ENCODE results near the gene TMEM115. TPM values are rescaled to one million over a fixed set of nuclear protein-coding genes. Genes with fewer than 3 reads are reported as not detected.

TMEM115 gene
- total and polyA plus RNA-seq, 2 of the 13 experiments (the other 11 are each of a cell fraction or from before 2014, with no cell fraction given) = 22.1 to 30.7 TPM

DNA sequence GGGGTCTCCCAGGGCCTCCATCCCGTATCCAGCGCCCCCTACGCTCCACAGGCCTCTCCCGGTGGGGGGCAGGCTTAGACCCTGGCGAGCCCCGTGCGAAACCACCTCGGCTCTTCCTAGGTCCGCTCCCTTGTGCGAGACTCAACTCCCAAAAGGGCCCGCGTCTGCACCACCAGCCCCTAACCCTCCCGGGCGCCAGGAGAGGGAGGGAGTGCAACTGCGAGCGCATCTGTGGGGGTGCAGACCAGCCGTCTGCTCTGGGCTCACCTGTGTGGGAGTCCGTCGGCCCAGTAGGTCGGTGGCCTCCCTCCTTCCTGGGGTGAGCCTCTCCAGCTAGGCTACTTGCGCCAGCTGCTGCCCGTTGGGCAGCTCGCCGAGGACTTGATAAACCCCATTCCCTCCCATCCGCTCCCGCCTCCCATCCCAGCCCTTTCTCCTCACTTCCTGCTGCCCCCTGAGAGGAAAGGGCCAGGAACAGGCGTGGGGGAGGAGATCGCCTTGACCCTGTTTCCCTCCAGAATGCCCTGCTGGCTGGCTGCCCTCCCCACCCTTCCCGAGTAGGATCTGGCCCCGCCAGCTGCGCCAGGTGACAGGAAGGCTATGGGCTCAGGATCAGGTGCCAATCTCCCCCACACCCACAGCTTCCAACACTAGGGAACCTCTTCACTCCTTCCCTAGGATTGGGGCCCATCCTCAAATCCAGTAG, 36.8 kb downstream of the TMEM115 start, which contains the start of gene HYAL2:
TSS of gene HYAL2 (minus strand) at position 360 of the 706 bp plus-strand sequence. CDS start 2,256 bp downstream, outside the sequence.
- FAIRE-seq (no peak), DNase-seq (ENCODE audit: low spot score) (no peak), ATAC-seq (peak; percentile 1)
- Histone ChIP-seq H3K79me2 (ENCODE audit: insufficient read depth, low read length) (peaks cover 35% of the 10 kb centered on the region), H3K9me3 (ENCODE audit: low read length) (no peaks in the 10 kb centered on the region), H3K9ac (ENCODE audit: insufficient read depth, low read depth, low read length) (peak within 1 kb of the TSS; percentile 99), H4K20me1 (ENCODE audit: insufficient read depth, low read length) (no peaks in the 10 kb centered on the region), H3K4me2 (ENCODE audit: low read depth, low read length) (peak within 1 kb of the TSS; percentile 94), H3K4me1 (ENCODE audit: insufficient read depth, low read length) (peaks cover 77% of the 10 kb centered on the region), H3K27ac (ENCODE audit: extremely low read length, insufficient read depth, low read length) (peak within 1 kb of the TSS; percentile 100), H2AFZ (ENCODE audit: low read length) (no peak within 1 kb of the TSS), H3K4me3 (replicated peaks in 1 of 3; ENCODE audit: insufficient read depth in 1 of 3, low read depth in 2 of 3, low read length in 3 of 3) (peak within 1 kb of the TSS; percentile 81 to 91 (median 85); a peak in 5 of 6 replicates), H3K27me3 (ENCODE audit: control insufficient read depth in 1 of 2, insufficient read depth in 2 of 2, low read length in 2 of 2) (no peaks in the 10 kb centered on the region; a peak in 1 of 5 replicates), H3K36me3 (replicated peaks in 1 of 2; ENCODE audit: control insufficient read depth in 1 of 2, insufficient read depth in 2 of 2, low read length in 2 of 2) (peaks cover 10 to 31% of the 10 kb centered on the region in 2 experiments)
- in situ Hi-C loops (cut with HindIII; ENCODE audit: extremely low pct_ligation_motif_present, low pct_unique_long_range_greater_than_20kb) (loop anchor here (5.0 kb wide), 1 partner anchor 60 kb away; no protein-coding TSS in a partner anchor), intact Hi-C loops (cut with micrococcal nuclease; ENCODE audit: unreplicated experiment) (no loop called here)
- ChIA-PET CTCF (ENCODE audit: low intra/inter-chr PET ratio, low total read pairs) (interaction anchor here (2.3 kb wide), 1 partner anchor 19 kb away, joined by 15 read pairs; the partner anchor contains the start of gene HYAL1), POLR2A (interaction anchor here (0.7 to 13.0 kb wide), 8 partner anchors 14 to 87 kb away, joined by 3 to 222 read pairs (median 9); partner anchors contain the start of genes GNAI2, HYAL1, HYAL3 and IFRD2)
- WGBS (ENCODE audit: low lambda C conversion rate) = 66% methylated on average over 22 of the region's 31 CpGs
- TSS peak; percentile 85 for BruUV-seq (replicated peaks)
- TF ChIP-seq ZNF556 (CRISPR knock-in tag; IDR thresholded peaks at IDR 0.05; ENCODE audit: borderline replicate concordance) = peak; percentile 59; the same call in 1 of the 2 replicates
- TF ChIP-seq HNRNPLL (IDR thresholded peaks at IDR 0.05; ENCODE audit: low read depth, low read length, poor library complexity, severe bottlenecking) = peak; percentile 11
- TF ChIP-seq, protein P1, sequence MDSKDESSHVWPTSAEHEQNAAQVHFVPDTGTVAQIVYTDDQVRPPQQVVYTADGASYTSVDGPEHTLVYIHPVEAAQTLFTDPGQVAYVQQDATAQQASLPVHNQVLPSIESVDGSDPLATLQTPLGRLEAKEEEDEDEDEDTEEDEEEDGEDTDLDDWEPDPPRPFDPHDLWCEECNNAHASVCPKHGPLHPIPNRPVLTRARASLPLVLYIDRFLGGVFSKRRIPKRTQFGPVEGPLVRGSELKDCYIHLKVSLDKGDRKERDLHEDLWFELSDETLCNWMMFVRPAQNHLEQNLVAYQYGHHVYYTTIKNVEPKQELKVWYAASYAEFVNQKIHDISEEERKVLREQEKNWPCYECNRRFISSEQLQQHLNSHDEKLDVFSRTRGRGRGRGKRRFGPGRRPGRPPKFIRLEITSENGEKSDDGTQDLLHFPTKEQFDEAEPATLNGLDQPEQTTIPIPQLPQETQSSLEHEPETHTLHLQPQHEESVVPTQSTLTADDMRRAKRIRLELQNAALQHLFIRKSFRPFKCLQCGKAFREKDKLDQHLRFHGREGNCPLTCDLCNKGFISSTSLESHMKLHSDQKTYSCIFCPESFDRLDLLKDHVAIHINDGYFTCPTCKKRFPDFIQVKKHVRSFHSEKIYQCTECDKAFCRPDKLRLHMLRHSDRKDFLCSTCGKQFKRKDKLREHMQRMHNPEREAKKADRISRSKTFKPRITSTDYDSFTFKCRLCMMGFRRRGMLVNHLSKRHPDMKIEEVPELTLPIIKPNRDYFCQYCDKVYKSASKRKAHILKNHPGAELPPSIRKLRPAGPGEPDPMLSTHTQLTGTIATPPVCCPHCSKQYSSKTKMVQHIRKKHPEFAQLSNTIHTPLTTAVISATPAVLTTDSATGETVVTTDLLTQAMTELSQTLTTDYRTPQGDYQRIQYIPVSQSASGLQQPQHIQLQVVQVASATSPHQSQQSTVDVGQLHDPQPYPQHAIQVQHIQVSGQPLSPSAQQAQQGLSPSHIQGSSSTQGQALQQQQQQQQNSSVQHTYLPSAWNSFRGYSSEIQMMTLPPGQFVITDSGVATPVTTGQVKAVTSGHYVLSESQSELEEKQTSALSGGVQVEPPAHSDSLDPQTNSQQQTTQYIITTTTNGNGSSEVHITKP (CRISPR knock-in tag; IDR thresholded peaks at IDR 0.05; ENCODE audit: low read depth) = no peak
- TF ChIP-seq, protein P2, sequence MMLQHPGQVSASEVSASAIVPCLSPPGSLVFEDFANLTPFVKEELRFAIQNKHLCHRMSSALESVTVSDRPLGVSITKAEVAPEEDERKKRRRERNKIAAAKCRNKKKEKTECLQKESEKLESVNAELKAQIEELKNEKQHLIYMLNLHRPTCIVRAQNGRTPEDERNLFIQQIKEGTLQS (CRISPR knock-in tag; IDR thresholded peaks at IDR 0.05) = peak; percentile 19; the same call in 1 of the 2 replicates
- peak; percentile 48; the same call in 1 of the 2 replicates for TF ChIP-seq GTF3A (CRISPR knock-in tag; conservative IDR thresholded peaks at IDR 0.05)
- TF ChIP-seq RBM22 (optimal IDR thresholded peaks at IDR 0.05; ENCODE audit: low read length) = peak; percentile 59
- TF ChIP-seq, protein P3, sequence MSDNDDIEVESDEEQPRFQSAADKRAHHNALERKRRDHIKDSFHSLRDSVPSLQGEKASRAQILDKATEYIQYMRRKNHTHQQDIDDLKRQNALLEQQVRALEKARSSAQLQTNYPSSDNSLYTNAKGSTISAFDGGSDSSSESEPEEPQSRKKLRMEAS (IDR thresholded peaks at IDR 0.05) = 0 out of 2 replicates have a peak, but pooled peaks have one; percentile 18
- TF ChIP-seq, protein P4, sequence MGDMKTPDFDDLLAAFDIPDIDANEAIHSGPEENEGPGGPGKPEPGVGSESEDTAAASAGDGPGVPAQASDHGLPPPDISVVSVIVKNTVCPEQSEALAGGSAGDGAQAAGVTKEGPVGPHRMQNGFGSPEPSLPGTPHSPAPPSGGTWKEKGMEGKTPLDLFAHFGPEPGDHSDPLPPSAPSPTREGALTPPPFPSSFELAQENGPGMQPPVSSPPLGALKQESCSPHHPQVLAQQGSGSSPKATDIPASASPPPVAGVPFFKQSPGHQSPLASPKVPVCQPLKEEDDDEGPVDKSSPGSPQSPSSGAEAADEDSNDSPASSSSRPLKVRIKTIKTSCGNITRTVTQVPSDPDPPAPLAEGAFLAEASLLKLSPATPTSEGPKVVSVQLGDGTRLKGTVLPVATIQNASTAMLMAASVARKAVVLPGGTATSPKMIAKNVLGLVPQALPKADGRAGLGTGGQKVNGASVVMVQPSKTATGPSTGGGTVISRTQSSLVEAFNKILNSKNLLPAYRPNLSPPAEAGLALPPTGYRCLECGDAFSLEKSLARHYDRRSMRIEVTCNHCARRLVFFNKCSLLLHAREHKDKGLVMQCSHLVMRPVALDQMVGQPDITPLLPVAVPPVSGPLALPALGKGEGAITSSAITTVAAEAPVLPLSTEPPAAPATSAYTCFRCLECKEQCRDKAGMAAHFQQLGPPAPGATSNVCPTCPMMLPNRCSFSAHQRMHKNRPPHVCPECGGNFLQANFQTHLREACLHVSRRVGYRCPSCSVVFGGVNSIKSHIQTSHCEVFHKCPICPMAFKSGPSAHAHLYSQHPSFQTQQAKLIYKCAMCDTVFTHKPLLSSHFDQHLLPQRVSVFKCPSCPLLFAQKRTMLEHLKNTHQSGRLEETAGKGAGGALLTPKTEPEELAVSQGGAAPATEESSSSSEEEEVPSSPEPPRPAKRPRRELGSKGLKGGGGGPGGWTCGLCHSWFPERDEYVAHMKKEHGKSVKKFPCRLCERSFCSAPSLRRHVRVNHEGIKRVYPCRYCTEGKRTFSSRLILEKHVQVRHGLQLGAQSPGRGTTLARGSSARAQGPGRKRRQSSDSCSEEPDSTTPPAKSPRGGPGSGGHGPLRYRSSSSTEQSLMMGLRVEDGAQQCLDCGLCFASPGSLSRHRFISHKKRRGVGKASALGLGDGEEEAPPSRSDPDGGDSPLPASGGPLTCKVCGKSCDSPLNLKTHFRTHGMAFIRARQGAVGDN (CRISPR knock-in tag; IDR thresholded peaks at IDR 0.05) = peak; percentile 68

All from HepG2 (cell line).